Liver (tissue), 3 donors: ENCODE data around the gene PHOSPHO1.
"Not testable (repeated sequence)": the region's sequence is repeated elsewhere in the genome, so short reads cannot be mapped to it uniquely, and the experiment has no call there.

ENCODE experiments used
- ATF3 ChIP-seq: IDR thresholded peaks from 2 replicates; pipeline ENCODE4 v1.6.1; 2016; ENCODE audit warnings: antibody characterized with exemption
- EGR1 ChIP-seq, 2 donors: IDR thresholded peaks; 2 replicates each; pipeline ENCODE4 v1.6.1; 2016 to 2018; ENCODE audit warnings: antibody characterized with exemption in 2 of 2, low read depth in 2 of 2
- FOXA1 ChIP-seq: IDR thresholded peaks from 2 replicates; pipeline ENCODE4 v1.6.1; 2016; ENCODE audit warnings: antibody characterized with exemption
- RAD21 ChIP-seq, 2 donors: IDR thresholded peaks; 2 replicates each; pipeline ENCODE4 v1.6.1; 2016; ENCODE audit warnings: antibody characterized with exemption in 2 of 2, mild to moderate bottlenecking in 2 of 2
- REST ChIP-seq: IDR thresholded peaks from 2 replicates; pipeline ENCODE4 v1.6.1; 2016; ENCODE audit warnings: antibody characterized with exemption, mild to moderate bottlenecking
- SP1 ChIP-seq: IDR thresholded peaks from 2 replicates; pipeline ENCODE4 v1.6.1; 2018; ENCODE audit warnings: antibody characterized with exemption, mild to moderate bottlenecking
- TAF1 ChIP-seq: conservative IDR thresholded peaks from 2 replicates; pipeline ENCODE4 v1.6.1; 2016; ENCODE audit warnings: antibody characterized with exemption, mild to moderate bottlenecking
- YY1 ChIP-seq: IDR thresholded peaks from 2 replicates; pipeline ENCODE4 v1.6.1; 2016; ENCODE audit warnings: antibody characterized with exemption, mild to moderate bottlenecking
- TF ChIP-seq, protein P1 (sequence below): fragments of 150-350 bp; IDR thresholded peaks from 2 replicates; pipeline ENCODE4 v1.5.1; 2017; ENCODE audit warnings: improper control_type of control experiment, low read depth, low read length; ENCODE audit not compliant: missing input control
- donor health status: healthy.
- donor health status: healthy.

DNA sequence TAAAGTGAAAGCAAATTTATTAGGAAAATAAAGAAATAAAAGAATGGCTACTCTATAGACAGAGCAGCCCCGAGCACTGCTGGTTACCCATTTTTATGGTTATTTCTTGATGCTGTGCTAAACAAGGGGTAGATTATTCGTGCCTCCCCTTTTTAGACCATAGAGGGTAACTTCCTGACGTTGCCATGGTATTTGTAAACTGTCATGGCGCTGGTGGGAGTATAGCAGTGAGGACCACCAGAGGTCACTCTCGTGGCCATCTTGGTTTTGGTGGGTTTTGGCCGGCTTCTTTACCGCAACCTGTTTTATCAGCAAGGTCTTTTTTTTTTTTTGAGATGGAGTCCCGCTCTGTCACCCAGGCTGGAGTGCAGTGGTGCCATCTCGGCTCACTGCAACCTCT lies 31.0 kb upstream of the PHOSPHO1 start:
- TF ChIP-seq, protein P1, sequence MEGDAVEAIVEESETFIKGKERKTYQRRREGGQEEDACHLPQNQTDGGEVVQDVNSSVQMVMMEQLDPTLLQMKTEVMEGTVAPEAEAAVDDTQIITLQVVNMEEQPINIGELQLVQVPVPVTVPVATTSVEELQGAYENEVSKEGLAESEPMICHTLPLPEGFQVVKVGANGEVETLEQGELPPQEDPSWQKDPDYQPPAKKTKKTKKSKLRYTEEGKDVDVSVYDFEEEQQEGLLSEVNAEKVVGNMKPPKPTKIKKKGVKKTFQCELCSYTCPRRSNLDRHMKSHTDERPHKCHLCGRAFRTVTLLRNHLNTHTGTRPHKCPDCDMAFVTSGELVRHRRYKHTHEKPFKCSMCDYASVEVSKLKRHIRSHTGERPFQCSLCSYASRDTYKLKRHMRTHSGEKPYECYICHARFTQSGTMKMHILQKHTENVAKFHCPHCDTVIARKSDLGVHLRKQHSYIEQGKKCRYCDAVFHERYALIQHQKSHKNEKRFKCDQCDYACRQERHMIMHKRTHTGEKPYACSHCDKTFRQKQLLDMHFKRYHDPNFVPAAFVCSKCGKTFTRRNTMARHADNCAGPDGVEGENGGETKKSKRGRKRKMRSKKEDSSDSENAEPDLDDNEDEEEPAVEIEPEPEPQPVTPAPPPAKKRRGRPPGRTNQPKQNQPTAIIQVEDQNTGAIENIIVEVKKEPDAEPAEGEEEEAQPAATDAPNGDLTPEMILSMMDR = not testable (repeated sequence)
- TF ChIP-seq FOXA1; EGR1 (IDR thresholded peaks at IDR 0.05; ENCODE audit: low read depth in 2 of 2); REST; ATF3; SP1; RAD21 (IDR thresholded peaks at IDR 0.05); TAF1; YY1: not testable (repeated sequence)
